Lower leg skin (tissue), 3 donors: ENCODE measurements around the gene C10orf120.

ENCODE experiments used
- POLR2A ChIP-seq, 2 donors: fragments of 450-650 bp; IDR thresholded peaks; one replicate each; pipeline ENCODE4 v1.6.1; 2016 to 2017; ENCODE audit warnings: antibody characterized with exemption in 2 of 2, mild to moderate bottlenecking in 1 of 2, moderate library complexity in 1 of 2
- TF ChIP-seq, protein P1 (sequence below), 3 donors: fragments of 450-650 bp; IDR thresholded peaks; one replicate each; pipeline ENCODE4 v1.5.1; 2016; ENCODE audit warnings: antibody characterized with exemption in 3 of 3, mild to moderate bottlenecking in 3 of 3, moderate library complexity in 2 of 3

DNA sequence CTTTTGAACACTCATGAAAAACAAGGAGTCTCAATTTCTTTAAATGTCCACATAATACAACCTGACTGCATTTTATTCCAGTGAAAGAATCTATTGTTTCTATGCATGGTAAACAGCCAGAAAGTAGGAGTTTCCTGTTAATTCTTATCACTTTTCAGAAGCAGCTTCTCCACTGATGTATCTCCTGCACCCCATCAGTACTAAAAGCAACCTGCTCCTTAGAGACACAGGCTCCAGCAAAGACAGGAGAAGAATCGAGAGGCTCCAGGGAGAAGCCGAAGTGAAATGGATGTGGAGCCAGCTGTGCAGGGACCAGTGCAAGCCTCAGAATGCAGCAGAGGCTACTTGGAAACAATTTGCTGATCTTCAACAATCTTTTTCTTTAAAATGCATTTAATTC lies 16.4 kb upstream of the C10orf120 start:
- TF ChIP-seq, protein P1, sequence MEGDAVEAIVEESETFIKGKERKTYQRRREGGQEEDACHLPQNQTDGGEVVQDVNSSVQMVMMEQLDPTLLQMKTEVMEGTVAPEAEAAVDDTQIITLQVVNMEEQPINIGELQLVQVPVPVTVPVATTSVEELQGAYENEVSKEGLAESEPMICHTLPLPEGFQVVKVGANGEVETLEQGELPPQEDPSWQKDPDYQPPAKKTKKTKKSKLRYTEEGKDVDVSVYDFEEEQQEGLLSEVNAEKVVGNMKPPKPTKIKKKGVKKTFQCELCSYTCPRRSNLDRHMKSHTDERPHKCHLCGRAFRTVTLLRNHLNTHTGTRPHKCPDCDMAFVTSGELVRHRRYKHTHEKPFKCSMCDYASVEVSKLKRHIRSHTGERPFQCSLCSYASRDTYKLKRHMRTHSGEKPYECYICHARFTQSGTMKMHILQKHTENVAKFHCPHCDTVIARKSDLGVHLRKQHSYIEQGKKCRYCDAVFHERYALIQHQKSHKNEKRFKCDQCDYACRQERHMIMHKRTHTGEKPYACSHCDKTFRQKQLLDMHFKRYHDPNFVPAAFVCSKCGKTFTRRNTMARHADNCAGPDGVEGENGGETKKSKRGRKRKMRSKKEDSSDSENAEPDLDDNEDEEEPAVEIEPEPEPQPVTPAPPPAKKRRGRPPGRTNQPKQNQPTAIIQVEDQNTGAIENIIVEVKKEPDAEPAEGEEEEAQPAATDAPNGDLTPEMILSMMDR (IDR thresholded peaks at IDR 0.05), result no peak
- TF ChIP-seq POLR2A (IDR thresholded peaks at IDR 0.05), result no peak
